Measurements from ENCODE around the gene LZTR1. TPM values are rescaled to one million over a fixed set of nuclear protein-coding genes. Genes with fewer than 3 reads are reported as not detected.

The LZTR1 gene
- total RNA-seq, 2 donors from 2014 or later, result 20.7 to 24.7 TPM

GRCh38 chr22:21014726-21015465 is 32.8 kb downstream of the LZTR1 start, which contains the start of gene P2RX6:
Gene P2RX6, plus strand, starts transcription at chr22:21015165. Its CDS starts 10 bp downstream, at chr22:21015175.
- H3K27ac ChIP-seq, result peak within 1 kb of the TSS; percentile 61 to 62
- peaks cover 3 to 27% of the 10 kb centered on the region in 2 donors for H3K4me1 ChIP-seq
- H3K27me3 ChIP-seq, result no peaks in the 10 kb centered on the region
- peak within 1 kb of the TSS; percentile 34 to 52 for H3K4me3 ChIP-seq
- no peaks in the 10 kb centered on the region for H3K36me3 ChIP-seq
- no peak for DNase-seq (ENCODE audit: low spot score)
- TF ChIP-seq CTCF (IDR thresholded peaks at IDR 0.05), result no peak
- H3K9me3 ChIP-seq, result no peaks in the 10 kb centered on the region

- H3K27ac ChIP-seq, result peak overlapping the region; percentile 61 to 62
- peaks cover 3 to 27% of the 10 kb centered on the region in 2 donors for H3K4me1 ChIP-seq
- no peak for TF ChIP-seq CTCF (IDR thresholded peaks at IDR 0.05)
- no peaks in the 10 kb centered on the region for H3K9me3 ChIP-seq
- H3K27me3 ChIP-seq, result no peaks in the 10 kb centered on the region
- H3K4me3 ChIP-seq, result peak overlapping the region; percentile 9 to 52
- DNase-seq (ENCODE audit: low spot score), result no peak
- no peaks in the 10 kb centered on the region for H3K36me3 ChIP-seq
Measured at GRCh38 chr22:21015466-21016006, 33.4 kb downstream of the LZTR1 start.

GRCh38 chr22:21016644-21017420 is 34.7 kb downstream of the LZTR1 start:
- Histone ChIP-seq H3K27me3 (no peaks in the 10 kb centered on the region), H3K36me3 (no peaks in the 10 kb centered on the region), H3K9me3 (no peaks in the 10 kb centered on the region), H3K4me3 (no peak overlapping the region), H3K4me1 (peaks cover 3 to 27% of the 10 kb centered on the region in 2 donors), H3K27ac (no peak overlapping the region)
- TF ChIP-seq CTCF (IDR thresholded peaks at IDR 0.05), result no peak
- no peak for DNase-seq (ENCODE audit: low spot score)

GRCh38 chr22:21018314-21018713 is 36.2 kb downstream of the LZTR1 start:
- no peaks in the 10 kb centered on the region for H3K9me3 ChIP-seq
- no peak for TF ChIP-seq CTCF (IDR thresholded peaks at IDR 0.05)
- no peak for DNase-seq (ENCODE audit: low spot score)
- H3K36me3 ChIP-seq, result no peaks in the 10 kb centered on the region
- no peaks in the 10 kb centered on the region for H3K27me3 ChIP-seq
- H3K4me3 ChIP-seq, result no peak overlapping the region
- peaks cover 3 to 27% of the 10 kb centered on the region in 2 donors for H3K4me1 ChIP-seq
- H3K27ac ChIP-seq, result no peak overlapping the region

GRCh38 chr22:21020802-21021429 is 38.8 kb downstream of the LZTR1 start:
- Histone ChIP-seq H3K4me3 (no peak overlapping the region), H3K27me3 (no peaks in the 10 kb centered on the region), H3K4me1 (peaks cover 0 to 2% of the 10 kb centered on the region in 2 donors), H3K27ac (no peak overlapping the region), H3K9me3 (no peaks in the 10 kb centered on the region), H3K36me3 (no peaks in the 10 kb centered on the region)
- DNase-seq (ENCODE audit: low spot score), result no peak
- no peak for TF ChIP-seq CTCF (IDR thresholded peaks at IDR 0.05)
